ENCODE measurements around the gene PIK3C2G. TPM values are rescaled to one million over a fixed set of nuclear protein-coding genes. Genes with fewer than 3 reads are reported as not detected.

PIK3C2G gene
- total and polyA plus RNA-seq, 2 of the 4 experiments (the other 2 are of a cell fraction) = not detected

GRCh38 chr12:18264581-18265075 lies 3.3 kb downstream of the PIK3C2G start:
- DNase-seq = no peak
- Histone ChIP-seq H3K4me3 (ENCODE audit: insufficient read depth, low read depth, low read length) (no peak overlapping the region), H3K18ac (ENCODE audit: low read depth, low read length) (no peak overlapping the region), H3K56ac (ENCODE audit: extremely low read depth, insufficient read depth, low read length) (no peak overlapping the region), H3K4me1 (ENCODE audit: control insufficient read depth, insufficient read depth, low read length) (no peaks in the 10 kb centered on the region), H2BK5ac (ENCODE audit: low read depth, low read length, poor library complexity, severe bottlenecking) (no peak overlapping the region), H2BK20ac (ENCODE audit: low read depth, low read length) (no peak overlapping the region), H3K23ac (ENCODE audit: low read depth, low read length) (no peak overlapping the region), H4K5ac (ENCODE audit: low read depth, low read length) (no peak overlapping the region), H3K9ac (ENCODE audit: low read depth, low read length) (no peak overlapping the region), H4K91ac (ENCODE audit: insufficient read depth, low read depth, low read length) (no peak overlapping the region), H2BK120ac (ENCODE audit: low read depth, low read length) (no peak overlapping the region), H2AFZ (replicated peaks; ENCODE audit: low read length, poor library complexity) (no peak overlapping the region), H2AK9ac (replicated peaks; ENCODE audit: low read depth, low read length, poor library complexity) (no peak overlapping the region), H3K79me1 (ENCODE audit: low read depth in 1 of 2, low read length in 2 of 2) (no peaks in the 10 kb centered on the region), H3K4me2 (ENCODE audit: low read depth, low read length) (no peak overlapping the region), H3K9me3 (ENCODE audit: control insufficient read depth, insufficient read depth, low read length) (no peaks in the 10 kb centered on the region), H3K27ac (ENCODE audit: insufficient read depth, low read length) (no peak overlapping the region), H2BK15ac (ENCODE audit: low read depth, low read length) (no peak overlapping the region), H3K36me3 (ENCODE audit: control insufficient read depth, insufficient read depth, low read length) (no peaks in the 10 kb centered on the region), H4K8ac (ENCODE audit: low read depth in 2 of 2, low read length in 2 of 2) (no peak overlapping the region), H2AK5ac (ENCODE audit: low read depth, low read length) (no peak overlapping the region), H3K4ac (ENCODE audit: low read depth, low read length) (no peak overlapping the region), H3K14ac (replicated peaks; ENCODE audit: low read depth, low read length) (no peak overlapping the region), H3K27me3 (ENCODE audit: control insufficient read depth, insufficient read depth, low read length) (no peaks in the 10 kb centered on the region), H4K20me1 (ENCODE audit: insufficient read depth, low read length) (no peaks in the 10 kb centered on the region), H3K9me1 (ENCODE audit: insufficient read depth, low read length) (no peaks in the 10 kb centered on the region)
- intact Hi-C loops (cut with micrococcal nuclease) = no loop called here
- ATAC-seq (ENCODE audit: low read depth) = no peak
- BruUV-seq (replicated peaks) = no TSS peak
- WGBS, 2 experiments (ENCODE audit: extremely low coverage in 2 of 2, insufficient read length in 1 of 2) = 57% methylated on average over 1 of the region's 1 CpG; no CpG with 5 or more reads in 1 of the 2 experiments
- in situ Hi-C loops (cut with MboI; ENCODE audit: low sequenced_read_pairs) = no loop called here
- dilution Hi-C loops (cut with HindIII; ENCODE audit: low sequenced_read_pairs, unreplicated experiment) = no loop called here
- ChIA-PET CTCF (interaction anchor here (0.7 kb wide), 1 partner anchor 365 kb away, joined by 4 read pairs; no protein-coding TSS in a partner anchor), POLR2A (ENCODE audit: unreplicated experiment) (no interaction called here)
- TF ChIP-seq MAFK (IDR thresholded peaks at IDR 0.05; ENCODE audit: low read depth, low read length) = no peak
- TF ChIP-seq MAZ (IDR thresholded peaks at IDR 0.05; ENCODE audit: borderline replicate concordance, low read depth, low read length) = no peak
- TF ChIP-seq MXI1 (IDR thresholded peaks at IDR 0.05; ENCODE audit: borderline replicate concordance, low read depth, low read length) = no peak
- no peak for TF ChIP-seq POLR2A (IDR thresholded peaks at IDR 0.05; ENCODE audit: low read depth, low read length)
- TF ChIP-seq CEBPB (IDR thresholded peaks at IDR 0.05; ENCODE audit: low read depth, low read length) = no peak
- no peak for TF ChIP-seq ELK1 (IDR thresholded peaks at IDR 0.05; ENCODE audit: borderline replicate concordance, low read depth, low read length)
- TF ChIP-seq RCOR1 (IDR thresholded peaks at IDR 0.05; ENCODE audit: insufficient replicate concordance, low read length) = no peak
- TF ChIP-seq, protein P1, sequence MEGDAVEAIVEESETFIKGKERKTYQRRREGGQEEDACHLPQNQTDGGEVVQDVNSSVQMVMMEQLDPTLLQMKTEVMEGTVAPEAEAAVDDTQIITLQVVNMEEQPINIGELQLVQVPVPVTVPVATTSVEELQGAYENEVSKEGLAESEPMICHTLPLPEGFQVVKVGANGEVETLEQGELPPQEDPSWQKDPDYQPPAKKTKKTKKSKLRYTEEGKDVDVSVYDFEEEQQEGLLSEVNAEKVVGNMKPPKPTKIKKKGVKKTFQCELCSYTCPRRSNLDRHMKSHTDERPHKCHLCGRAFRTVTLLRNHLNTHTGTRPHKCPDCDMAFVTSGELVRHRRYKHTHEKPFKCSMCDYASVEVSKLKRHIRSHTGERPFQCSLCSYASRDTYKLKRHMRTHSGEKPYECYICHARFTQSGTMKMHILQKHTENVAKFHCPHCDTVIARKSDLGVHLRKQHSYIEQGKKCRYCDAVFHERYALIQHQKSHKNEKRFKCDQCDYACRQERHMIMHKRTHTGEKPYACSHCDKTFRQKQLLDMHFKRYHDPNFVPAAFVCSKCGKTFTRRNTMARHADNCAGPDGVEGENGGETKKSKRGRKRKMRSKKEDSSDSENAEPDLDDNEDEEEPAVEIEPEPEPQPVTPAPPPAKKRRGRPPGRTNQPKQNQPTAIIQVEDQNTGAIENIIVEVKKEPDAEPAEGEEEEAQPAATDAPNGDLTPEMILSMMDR (conservative IDR thresholded peaks at IDR 0.05; ENCODE audit: low read depth, low read length) = no peak
- TF ChIP-seq SMC3 (IDR thresholded peaks at IDR 0.05; ENCODE audit: low read depth, low read length) = no peak
- no peak for TF ChIP-seq RFX5 (IDR thresholded peaks at IDR 0.05; ENCODE audit: low read depth, low read length)
- no peak for TF ChIP-seq USF2 (IDR thresholded peaks at IDR 0.05; ENCODE audit: low read depth, low read length)
- TF ChIP-seq FOS (IDR thresholded peaks at IDR 0.05; ENCODE audit: low read depth, low read length) = no peak
- TF ChIP-seq CHD1 (IDR thresholded peaks at IDR 0.05; ENCODE audit: low read depth, low read length) = no peak
- TF ChIP-seq BHLHE40 (IDR thresholded peaks at IDR 0.05; ENCODE audit: low read depth, low read length) = no peak
- no peak for TF ChIP-seq RAD21 (IDR thresholded peaks at IDR 0.05; ENCODE audit: low read length)
- no peak for TF ChIP-seq NFE2L2 (IDR thresholded peaks at IDR 0.05; ENCODE audit: low read depth, low read length)

Measured in IMR-90 (cell line).